NCI-H2029 treated with DMSO at 0.1 percent for 48 hours (cell line): ENCODE data around the gene RETREG1.

Experiments
- DNase-seq: peaks from one replicate; lab custom pipeline; 2025; lab: John Stamatoyannopoulos, UW

Gene RETREG1

DNA sequence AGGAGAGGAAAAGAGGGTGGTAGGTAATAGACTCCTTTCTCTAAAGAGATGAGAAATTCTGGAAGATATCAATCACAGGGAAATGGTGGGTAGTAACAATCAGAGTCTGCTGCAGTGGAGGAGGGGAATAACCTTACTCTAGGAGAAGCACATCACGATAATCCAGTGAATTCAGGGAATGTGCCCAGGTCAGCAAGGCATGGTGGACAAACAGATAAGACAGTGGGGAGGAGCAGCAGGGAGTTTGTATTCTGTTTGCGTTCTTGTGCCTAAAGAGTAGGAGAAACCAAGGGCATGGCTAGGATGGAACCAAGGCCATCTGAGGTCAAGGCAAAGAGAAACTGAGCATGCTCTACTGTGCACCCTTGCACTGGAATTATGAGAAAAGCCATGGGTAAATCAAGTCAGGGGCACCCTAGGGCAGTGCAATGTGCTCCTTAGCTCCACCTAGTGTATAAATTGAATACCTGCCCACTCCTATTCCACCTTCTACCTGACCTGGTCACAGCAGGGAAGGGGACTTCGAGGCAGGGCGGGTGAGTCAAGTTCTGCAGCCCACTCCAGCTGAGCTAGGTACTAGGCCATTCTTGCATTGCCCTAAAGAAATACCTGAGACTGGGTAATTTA is 31.6 kb downstream of the RETREG1 start:
- no peak for DNase-seq

DNA sequence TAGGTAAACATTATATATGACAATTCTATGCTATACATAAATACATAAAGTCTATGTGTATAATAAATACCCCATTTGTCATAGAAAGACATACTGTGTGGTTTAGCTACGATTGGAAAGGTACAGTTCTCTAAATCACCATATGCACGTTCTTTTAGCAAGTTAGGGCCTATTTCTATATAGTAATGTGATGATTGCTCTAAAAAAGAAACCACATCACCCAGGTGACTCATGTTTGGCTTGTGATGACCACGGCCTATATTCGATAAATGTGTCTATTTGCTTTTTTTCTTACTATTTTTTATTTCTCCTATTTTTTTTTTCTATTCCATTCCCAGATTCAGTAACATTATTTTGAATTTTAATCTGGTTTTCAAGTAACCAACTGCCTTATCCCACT is 34.7 kb downstream of the RETREG1 start:
- DNase-seq, result no peak

DNA sequence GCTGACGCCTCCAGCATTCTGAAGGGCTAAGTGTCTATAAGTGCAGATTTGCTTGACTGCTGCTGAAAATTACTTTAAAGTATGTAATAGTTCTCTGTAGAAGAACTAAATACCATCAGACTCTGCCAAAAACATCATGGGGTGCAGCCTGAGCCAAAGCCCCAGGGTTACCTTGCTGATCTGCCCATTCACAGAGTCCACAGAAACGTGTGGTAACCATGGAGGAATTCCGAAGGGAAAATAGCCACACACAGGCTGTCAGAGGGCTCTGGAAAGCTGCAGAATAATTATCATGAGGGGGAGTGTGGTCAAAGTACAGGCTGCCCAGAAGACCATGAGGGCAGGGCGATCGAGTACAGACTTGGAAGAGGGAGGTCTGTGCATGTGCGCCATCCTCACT is 36.4 kb downstream of the RETREG1 start:
- DNase-seq, result no peak

DNA sequence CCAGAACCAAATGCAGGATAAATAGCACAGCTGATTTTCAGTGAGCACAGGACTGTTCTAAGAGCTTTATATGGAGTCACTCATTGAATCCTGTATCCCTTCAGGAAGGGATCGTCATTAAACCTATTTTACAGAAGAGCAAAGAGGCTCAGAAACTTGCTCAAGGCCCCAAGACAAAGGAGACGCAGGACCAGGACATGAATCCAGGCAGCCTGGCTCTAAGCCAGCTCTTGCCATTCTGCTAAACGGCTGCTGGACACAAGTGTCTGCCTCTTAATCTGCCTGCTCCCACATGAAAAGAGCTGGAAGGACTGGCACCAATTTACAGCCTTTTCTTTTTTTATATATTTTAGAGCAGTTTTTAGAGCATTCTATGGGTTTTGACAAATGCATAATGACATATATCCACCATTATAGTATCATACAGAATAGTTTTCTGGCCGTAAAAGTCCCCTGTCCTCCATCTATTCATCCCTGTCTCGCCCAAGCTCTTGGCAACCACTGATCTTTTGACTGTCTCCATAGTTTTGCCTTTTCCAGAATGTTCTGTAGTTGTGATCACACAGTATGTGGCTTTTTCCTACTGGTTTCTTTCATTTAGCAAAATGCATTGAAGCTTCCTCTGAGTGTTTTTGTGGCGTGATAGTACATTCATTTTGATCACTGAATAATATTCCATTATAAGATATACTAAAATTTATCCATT is 37.5 kb downstream of the RETREG1 start:
- peak; percentile 18 for DNase-seq

DNA sequence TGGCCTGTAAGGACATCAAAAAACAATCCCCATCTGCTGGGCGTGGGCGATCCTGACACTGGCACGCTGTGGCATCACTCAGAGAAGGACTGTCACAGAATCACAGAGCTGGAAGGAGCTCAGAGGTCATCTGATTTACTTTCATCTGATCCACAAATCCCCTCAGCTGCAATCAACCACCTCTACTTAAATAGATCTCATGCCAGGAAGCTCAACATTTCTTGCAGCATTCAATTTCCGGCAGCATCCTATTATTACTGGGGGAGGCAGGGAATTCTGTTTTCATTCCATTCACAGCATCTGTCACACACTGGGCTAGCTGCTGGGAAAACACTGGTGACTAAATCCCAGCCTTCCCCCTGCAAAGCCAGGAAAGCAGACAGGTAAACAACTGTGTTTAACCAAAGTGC is 38.3 kb downstream of the RETREG1 start:
- no peak for DNase-seq

DNA sequence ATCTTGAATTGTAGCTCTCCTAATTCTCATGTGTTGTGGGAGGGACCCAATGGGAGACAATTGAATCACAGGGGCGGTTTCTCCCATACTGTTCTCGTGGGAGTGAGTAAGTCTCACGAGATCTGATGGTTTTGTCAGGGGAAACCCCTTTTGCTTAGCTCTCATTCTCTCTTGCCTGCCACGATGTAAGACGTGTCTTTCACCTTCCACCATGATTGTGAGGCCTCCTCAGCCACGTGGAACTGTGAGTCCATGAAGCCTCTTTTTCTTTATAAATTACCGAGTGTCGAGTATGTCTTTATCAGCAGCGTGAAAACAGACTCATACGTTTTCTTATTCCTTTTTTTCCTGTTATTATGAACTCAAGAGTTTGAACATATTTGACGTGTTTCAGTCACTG is 39.1 kb downstream of the RETREG1 start:
- DNase-seq, result no peak

DNA sequence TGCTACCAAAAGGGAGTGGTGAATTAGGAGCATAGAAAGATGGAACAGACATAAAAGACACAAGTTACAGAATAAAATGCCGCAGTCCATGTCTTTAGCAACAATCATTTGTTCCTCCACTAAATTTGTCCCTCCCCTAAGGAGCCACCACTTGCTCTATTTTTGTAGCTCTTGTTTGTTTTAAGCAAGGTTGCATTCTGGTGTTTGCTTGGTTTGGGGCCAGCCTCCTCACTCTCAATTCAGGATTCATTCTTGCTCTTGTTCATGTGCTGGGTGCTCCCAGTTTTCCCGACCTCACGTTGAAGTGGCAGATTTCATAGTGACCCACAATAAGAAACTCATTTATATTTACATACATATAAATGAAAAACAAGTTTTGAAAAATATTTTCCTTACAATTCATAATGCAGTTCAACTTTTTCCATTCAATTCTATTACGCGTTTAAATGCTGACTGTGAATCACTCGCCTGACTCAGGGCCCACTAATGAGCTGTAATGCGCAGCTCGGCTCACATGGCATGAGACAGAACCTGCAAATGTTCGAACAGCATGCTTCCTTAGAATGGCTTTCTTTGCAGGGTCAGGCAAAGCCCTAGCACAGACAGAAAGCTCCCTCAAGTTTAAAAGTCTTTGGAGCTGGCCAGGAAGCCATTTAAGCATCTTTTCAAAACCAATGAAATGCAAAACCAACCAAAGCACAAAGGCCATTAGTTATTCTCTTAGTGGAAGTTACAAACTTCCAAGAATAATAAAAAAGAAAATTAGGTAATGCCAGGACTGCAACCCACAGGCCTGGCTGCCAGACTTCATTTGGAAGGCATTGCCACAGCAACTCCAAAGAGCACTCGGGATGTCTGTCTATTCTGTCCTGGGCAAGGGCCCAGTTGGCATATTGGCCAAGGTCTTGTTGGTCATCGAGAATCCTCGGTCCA is 41.7 kb downstream of the RETREG1 start:
- no peak for DNase-seq

DNA sequence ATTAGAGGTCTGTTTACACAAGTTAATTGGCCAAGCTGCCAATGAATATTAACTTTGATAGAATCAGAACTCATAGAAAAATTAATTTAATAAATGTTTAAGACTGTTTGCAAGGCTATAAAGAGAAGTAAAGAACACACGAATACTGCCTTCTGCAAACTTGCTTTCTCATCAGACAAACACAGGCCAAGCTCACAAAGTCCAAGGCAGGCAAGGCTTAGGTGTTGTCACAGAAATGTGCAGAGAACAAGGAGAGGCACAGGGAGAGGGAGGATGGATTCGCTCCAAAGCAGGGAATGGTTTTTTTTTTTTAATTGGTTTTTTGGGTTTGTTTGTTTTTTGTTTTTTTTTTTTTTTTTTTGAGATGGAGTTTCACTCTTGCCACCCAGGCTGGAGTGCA is 43.4 kb downstream of the RETREG1 start:
- DNase-seq, result no peak

DNA sequence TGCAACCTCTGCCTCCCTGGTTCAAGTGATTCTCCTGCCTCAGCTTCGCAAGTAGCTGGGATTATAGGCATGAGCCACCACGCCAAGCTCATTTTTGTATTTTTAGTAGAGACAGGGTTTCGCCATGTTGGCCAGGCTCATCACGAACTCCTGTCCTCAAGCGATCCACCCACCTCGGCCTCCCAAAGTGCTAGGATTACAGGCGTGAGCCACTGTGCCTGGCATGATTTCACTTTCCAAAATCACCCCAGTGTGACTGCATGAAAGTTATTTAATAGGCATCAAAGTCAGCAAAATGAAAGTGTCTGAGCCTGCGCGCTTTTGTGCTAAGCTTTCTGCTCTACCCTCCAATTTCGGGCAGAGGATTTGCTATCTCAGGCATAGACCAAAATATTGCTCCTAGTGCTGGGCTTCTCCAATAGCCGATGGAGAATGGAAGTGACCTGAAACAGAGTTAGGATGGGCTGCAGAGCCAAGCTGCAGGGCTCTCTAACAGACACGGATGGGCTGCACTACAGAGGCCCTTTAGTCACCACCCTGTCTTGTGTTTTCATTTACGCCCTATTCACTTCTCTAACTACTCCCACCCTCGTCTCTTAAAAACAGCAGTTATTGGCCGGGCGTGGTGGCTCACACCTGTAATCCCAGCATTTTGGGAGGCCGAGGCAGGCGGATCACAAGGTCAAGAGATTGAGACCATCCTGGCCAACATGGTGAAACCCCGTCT is 44.3 kb downstream of the RETREG1 start:
- DNase-seq, result no peak

DNA sequence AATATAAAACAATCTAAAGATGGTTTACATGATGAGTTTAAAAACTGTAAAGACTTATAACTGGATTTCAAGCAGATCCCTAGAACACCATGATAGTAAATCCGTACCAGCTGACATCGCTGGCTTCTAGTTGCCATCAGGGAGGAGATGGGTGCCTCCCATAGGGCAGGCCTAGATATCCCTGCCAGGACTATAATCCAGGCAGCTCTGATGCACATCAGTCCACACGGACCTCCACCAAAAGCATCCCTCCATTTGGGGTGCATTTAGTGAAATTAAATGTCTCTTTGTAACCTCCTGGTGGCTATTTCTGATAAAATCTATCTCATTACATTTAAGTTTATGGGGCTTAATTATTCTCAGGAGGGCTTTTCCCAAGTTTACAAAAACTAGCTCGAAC is 45.8 kb downstream of the RETREG1 start:
- DNase-seq, result no peak

DNA sequence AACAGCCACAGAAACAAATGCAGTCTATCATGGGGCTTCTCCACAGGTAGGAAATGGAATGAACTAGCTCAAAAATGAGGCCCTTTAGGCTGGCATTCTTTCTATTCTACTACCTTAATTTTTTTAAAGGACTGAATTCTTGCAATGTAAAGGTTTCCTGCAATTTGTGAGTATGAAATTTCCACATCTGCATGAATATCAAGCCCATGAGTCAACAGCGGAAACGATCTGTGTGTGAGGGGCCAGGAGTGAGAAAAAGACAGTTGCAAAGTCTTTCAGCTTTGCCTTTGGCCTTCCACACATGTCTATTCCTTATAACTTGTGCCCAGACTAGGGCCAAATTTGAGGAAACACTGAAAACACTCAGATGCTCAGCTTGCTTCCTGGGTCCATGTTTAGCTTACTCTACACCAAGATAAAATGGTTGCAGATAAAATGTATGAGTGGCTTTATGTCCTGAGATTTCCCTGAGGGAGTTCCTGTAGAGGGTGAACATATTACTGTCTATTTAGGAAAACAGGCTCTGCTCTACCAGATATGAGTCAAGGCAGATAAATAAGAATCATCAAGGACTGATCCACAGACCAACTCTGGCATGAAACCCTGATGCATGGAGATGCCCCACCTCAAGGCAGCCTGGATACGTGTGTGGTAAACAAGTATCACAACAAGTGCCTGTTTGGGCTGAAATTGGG is 46.5 kb downstream of the RETREG1 start:
- no peak for DNase-seq

DNA sequence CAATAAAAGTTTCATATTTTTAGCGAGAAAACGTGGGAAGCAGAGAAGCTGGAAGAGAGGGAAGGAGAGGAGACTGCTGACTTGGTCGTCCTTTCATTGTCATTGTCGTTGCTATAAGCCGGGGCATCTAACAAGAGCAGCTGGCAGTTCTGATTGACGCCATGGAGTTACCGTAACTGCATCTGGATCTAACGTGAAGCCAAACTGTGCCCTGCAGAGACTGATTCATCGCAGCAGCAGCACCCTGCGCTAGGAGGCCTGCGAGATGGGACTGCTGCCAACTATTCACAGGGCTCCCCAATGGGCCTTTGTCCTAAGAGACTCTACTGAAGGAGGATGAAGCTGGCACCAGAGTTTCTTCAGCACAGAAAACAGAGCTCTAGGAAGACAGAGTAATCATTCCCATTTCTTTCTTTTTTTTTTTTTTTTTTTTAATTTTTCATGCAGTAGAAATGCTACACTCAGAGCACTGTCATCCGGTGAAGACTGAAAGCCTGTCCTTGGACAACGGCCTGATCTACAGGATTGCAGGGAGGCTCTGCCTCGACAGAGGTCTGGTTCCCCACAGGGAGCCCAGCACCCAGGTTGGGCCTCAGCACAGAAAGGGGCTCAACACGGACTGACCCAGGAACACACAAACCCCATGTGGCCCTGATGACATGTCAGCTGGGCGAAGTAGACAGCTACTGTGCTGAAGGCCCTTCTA is 47.8 kb downstream of the RETREG1 start:
- no peak for DNase-seq

DNA sequence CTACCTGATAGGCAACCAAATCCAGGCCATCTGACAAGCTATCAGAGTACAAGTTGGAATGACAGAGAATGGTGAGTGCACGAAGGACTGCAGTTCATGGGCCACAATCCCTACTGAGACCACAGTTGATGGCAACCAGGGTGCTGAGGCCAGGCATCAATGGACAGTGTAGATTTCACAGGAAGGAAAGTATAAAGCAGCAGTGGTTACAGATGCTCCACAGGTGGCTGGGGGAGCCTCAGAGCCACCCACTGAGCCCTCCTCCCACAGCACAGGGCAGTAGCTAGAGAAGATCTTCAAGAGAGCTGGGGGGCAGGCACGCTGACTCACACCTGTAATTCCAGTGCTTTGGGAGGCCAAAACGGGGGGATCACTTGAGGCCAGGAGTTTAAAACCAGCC is 49.4 kb downstream of the RETREG1 start:
- no peak for DNase-seq

DNA sequence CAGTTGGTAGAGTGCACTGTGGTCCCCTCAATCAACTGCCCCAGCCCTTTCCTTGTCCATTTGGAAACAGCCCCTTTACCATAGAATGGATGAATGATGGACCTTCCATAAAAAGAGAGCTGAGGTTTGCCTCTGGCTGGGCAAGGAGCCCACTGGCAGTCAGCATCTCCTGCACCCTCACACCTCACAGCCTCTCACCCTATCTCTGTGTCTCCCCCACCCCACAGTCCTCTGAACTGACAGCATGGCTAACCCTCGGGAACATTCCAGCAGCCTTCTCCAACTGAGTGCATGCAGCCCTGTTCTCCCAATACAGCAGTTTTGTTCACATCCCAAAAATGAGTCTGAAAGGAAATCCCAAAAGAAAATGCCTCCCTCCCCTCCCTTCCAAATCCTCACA is 51.7 kb downstream of the RETREG1 start:
- no peak for DNase-seq

DNA sequence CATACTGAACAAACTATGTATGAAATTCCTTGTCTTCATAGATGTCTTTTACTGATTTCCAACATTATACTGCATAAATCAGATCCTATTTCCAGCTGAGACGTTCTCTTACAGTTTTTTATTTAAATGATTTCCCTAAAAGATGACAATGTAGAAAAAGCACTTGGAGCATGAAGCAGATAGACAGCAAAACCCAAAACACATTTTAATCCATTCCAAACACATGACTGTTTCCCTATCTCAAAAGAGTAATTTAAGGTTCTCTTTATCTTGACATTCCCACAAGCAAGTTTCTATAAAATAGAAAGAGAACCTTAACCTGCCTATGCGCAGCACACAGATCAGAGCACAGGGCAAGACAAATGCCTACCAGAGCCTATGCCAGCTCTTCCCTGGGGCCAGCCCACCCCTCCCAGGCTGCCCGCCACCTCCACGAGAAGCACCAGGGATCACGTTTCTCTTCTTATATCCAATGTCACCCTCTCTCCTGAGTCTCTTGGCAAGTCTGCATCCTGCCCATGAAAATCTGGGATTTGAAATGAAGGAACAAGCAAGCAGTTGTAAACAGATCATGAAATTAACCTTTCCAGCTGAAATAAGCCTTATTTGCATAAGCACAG is 52.4 kb downstream of the RETREG1 start:
- DNase-seq, result no peak

DNA sequence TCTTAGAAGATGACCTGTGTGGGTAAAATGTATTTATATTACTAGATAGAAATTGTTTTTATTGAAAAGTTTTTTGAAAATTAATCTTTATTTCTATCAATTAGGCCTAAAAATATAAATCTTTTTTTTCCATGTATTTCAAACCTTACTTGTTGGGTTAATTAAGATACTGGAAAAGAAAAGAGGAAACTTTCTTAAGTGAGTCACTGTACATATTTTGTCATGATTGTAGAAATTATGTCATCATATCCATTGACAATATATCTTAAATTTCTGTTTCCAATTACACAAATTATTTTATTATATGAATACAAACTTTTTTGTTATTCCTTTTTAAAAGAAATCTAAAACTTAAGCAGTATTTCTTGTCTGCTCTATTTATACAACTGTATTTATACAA is 53.1 kb downstream of the RETREG1 start:
- no peak for DNase-seq

DNA sequence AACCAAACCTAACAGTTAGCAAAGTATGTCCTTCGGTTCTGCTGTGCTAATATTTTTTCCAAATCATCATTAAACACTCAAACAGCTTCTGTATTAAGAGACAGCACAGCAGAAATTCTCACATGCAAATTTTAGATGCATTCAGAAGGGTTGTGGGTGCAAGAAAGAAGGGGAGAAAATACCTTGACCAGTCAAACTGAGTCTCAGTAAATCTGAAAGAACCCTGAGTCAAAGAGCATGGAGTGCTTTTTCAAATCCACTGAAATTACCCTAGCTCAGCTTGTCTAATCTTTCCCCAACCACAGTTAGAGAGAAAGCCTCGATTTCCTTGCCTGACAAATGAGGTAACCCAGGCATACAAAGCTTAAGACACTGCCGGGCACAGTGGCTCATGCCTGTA is 55.1 kb downstream of the RETREG1 start:
- DNase-seq, result no peak

DNA sequence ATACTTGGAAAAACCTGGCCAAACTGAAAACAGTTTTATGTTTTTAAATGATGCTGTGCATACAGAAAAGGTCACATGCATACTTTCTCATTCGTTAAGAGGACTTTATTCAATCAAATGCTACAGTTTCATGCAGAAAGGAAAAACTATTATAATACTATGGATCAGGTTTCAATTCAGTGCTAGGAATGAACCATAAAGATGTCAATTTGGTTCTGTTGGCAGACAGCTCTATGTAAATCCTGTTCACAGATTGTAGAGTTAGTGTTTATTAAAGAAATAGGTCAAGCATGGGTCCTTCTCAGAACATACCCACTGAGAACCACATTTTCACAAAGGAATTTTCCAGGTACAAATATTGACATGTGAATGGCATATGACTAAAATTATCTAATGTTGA is 57.1 kb downstream of the RETREG1 start:
- peak; percentile 19 for DNase-seq

DNA sequence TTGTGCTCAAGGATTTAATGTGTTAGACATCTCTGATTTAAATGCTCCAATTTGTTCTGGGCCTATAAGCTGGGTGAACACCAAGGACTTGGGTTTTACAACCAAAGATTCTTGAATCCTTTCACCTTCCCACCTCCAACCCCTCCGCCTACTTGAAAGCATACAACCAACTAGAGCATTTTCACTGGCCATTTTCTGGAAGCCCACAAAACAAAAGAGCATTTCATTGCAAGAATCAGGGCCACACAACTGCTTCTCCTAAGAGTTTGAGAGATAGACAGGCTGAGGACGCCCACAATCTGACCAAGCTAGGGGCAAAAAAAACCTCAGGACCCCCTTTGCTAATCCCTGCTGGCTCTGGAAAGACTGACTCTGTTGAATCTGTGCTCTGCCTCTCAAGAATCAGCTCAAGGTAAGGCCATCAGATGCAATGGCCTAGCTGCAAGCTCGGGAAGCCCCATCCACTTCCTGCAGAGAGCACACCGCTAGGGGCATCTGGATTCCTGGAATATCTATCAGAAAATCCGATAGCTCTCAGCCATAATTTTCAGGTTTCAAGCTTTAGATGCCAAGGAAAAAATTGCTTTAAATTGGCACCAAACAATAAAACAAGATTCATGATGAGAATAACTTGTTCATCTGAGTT is 57.7 kb downstream of the RETREG1 start:
- no peak for DNase-seq

DNA sequence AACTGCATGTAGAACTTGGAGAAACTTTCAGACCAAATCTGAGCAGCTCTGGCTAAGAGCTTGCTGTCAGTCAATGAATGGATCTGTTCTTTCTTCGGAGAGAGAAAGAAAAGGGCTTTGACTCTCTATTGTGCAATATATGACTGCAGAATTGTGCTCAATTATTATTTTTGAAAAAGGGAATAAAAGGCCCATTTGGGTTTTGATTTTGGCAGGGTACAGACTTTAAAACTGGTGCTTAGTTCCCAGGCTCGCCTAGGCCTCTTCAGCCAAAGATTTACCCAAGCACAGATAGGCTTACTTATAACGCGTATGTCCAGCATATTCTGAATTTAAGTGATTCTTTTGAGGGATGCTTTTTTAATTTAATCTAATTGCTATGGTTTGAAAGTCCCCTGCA is 59.3 kb downstream of the RETREG1 start:
- DNase-seq, result no peak
